HG03520 (cell line): ENCODE results near the gene RPS10.
"Not testable (repeated sequence)": the region's sequence is repeated elsewhere in the genome, so short reads cannot be mapped to it uniquely, and the experiment has no call there.

Experiments used
- ATAC-seq: cut with Tn5 transposase; IDR thresholded peaks from one replicate; pipeline ENCODE4 v1.9.1; 2021; ENCODE audit warnings: mild to moderate bottlenecking, moderate library complexity; ENCODE audit not compliant: unreplicated experiment

RPS10 gene

DNA sequence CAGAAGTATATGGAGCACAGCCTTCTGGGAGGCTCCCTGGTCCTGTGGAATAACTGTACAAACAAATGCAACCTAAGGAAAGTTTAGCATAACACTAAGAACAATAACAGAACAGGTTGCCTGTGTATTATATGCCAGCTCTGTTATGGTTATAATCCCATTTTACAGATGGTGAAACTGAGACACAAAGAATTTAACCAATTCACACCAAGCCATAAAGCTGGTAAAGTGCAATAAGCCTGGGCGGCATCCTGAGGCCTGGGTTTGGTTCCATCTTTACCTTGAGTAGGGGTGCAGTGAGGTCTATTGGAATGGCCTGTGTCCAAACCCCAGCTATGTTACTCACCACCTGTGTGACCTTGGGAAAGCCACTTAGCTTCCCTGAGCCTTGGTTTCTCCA is 25.3 kb upstream of the RPS10 start:
- no peak for ATAC-seq

DNA sequence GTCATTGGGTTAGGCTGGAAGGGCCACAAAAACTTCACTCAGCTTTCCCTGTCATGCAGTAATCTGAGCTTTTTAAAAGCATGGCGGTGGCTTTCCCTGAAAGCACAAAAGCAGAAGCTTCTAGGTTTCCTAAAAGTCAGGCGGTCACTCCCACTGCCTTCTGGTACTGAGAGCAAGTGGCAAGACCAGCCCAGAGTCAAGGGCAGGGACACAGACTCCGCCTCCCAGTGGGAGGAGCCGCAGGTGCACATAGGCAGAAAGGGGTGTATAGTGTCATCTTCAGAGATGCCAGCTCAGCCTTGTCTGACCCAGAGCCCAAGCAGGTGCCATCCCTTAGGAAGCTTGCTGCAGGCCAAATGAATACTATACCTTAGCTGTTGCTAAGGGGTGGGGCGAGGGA is 22.0 kb upstream of the RPS10 start:
- no peak for ATAC-seq

DNA sequence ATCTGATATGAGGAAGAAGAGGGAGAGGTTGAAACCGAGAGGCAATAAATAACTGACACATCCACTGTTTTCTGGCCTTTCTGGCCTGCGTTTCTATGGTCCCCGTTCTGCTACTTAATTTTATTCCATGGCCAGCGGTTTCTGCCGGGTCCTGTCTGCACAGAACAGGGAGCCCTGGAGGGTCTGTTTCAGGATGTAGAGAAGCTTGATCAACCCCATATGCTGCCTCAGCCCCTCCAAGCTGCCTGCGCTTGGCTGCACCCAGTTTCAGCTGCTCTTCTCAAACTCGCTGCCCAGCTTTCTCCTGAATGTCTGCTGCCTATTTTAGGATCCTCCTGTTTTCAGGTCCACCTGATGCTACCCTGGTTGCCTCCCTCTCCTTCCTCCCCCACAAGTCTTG is 21.5 kb upstream of the RPS10 start:
- ATAC-seq = no peak

- no peak for ATAC-seq
Observed at GRCh38 chr6:34445313-34445860, 19.5 kb upstream of the RPS10 start.

GRCh38 chr6:34441526-34441925 is 15.7 kb upstream of the RPS10 start:
- no peak for ATAC-seq

DNA sequence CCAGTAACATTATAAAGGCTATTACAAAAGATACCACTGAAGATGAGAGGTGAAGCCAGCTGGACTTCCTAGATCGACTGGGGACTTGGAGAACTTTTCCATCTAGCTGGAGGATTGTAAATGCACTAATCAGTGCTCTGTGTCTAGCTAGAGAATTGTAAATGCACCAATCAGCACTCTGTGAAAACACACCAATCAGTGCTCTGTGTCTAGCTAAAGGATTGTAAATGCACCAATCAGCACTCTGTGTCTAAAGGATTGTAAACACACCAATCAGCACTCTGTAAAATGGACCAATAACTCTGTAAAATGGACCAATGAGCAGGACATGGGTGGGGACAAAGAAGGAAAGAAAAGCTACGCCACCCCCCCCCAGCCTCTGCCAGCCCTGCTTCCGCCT is 13.6 kb upstream of the RPS10 start:
- no peak for ATAC-seq

GRCh38 chr6:34438705-34439104 is 12.8 kb upstream of the RPS10 start:
- ATAC-seq = no peak

GRCh38 chr6:34437644-34437970 is 11.7 kb upstream of the RPS10 start:
- ATAC-seq = no peak

DNA sequence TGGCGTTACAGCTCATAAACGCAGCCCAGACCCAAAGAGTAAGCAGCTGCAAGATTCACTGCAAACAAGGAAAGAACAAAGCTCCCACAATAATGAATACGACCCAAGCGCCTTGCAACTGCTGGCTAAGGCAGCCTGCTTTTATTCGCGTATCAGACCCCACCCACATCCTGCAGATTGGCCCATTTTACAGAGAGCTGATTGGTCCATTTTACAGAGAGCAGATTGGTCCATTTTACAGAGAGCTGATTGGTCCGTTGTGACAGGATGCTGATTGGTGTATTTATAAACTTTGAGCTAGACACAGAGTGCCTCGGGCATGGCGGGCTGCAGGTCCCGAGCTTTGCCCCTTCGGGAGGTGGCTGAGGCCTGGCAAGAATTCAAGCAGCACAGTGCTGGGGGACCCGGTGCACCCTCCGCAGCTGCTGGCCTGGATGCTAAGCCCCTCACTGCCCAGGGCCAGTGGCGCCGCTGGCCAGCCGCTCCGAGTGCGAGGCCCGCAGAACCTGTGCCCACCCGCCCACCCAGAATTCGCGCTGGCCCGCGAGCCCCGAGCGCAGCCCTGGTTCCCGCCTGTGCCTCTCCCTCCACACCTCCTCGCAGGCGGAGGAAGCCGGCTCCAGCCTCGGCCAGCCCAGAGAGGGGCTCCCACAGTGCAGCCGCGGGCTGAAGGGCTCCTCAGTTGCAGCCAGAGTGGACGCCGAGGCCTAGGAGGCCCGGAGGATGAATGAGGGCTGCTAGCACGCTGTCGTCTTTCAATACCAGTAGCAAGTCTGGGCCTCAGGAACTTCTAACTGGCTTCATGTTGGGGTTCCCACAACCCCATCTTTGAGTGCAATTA is 11.2 kb upstream of the RPS10 start:
- ATAC-seq = no peak

- no peak for ATAC-seq
Observed at GRCh38 chr6:34435916-34436315, 10.0 kb upstream of the RPS10 start.

- no peak for ATAC-seq
Observed at GRCh38 chr6:34425132-34425497, 754 bp downstream of the RPS10 start.

DNA sequence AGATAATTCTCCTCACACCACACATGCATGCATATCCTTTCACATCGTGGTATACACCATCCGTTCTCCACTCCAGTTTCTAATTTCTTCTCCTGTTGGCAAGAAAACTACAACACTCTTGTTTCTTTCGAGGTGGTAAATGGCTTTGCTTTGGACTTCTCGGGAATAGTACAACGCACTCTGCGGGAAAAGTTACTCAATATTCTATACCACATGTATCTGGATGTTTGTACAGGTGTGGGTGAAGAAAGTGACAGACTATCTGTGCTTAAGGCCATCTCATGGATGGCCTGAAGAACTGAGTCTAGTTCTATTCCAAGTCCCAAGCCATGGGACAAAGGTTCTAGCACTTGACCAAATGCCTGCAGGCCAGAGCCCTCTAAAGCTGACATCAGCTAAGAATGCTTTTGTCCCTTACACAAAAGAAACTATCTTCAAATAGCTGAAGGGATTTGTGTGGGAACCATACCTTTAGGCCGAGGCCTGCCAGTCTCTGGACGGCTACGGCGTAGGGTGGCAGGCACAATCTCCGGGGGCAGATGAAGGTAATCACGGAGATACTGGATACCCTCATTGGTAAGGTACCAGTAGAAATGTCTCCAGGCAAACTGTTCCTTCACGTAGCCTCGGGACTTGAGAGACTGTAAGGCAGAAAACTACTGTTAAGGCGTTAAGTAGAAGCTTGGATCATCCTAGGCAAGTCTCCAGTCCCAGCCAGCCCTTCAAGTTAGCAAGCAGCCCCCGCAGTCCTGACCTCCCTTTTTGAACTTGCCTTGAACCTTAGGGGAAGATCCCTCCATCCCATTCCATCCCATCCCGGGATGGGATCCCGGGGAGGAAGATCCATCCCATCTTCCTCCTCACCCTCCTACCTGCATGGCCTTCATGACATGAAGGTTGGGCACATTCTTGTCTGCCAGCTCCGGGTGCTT is 1.4 kb downstream of the RPS10 start:
- no peak for ATAC-seq

DNA sequence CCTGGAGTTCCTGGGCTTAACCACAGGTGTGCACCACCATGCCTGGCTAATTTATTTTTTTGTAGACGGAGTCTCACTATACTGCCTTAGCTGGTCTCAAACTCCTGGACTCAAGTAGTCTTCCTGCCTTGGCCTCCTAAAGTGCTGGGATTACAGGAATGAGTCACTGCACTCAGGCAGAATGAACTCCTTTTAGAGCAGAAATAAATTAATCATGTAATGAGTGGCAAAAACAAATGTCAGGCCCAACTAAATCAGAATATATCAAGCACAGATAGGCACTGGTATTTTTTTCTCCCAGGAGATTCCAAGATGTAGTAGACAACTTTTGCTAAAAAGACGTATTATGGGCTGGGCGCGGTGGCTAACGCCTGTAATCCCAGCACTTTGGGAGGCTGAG is 2.6 kb downstream of the RPS10 start:
- no peak for ATAC-seq

DNA sequence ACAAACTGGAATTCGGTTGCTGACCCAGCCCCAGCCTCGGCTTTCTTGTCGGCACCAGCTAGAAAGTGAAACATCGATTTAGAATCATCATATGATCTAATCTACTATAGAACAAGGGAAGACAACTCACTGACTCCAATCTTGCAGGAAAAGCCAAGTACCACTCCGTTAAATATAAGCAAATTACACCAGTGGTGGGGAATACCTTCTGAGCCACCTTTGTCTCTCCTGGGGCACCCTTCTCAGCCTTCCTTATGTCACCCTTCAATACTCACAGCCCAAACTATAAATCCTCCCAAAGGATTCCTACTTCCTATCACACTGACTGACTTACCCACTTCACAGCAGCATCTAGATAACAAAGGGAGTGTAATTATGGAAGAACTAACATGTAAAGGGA is 7.5 kb downstream of the RPS10 start:
- ATAC-seq = no peak

DNA sequence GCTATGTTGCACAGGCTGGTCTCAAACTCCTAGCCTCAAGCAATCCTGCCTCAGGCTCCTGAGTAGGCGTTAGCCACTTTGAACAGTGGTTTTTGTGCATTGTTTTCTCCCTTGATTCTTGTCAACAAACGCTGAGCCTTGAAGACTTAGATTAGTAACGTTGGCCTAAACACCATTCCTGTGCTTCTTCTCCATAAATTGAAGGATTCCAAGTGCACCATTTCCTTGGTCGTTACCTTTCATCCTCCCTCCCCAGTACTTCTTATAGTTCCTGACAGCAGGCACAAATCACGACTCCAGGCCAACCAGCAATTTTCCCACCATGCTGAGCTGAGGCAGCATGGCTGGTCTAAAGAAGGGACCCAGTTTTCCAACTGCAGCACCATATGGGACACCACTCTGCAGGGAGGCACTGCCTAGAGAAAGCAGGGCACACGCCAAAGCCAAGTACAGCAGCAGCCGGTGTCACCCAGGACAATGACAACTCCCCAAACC is 8.9 kb downstream of the RPS10 start:
- no peak for ATAC-seq

DNA sequence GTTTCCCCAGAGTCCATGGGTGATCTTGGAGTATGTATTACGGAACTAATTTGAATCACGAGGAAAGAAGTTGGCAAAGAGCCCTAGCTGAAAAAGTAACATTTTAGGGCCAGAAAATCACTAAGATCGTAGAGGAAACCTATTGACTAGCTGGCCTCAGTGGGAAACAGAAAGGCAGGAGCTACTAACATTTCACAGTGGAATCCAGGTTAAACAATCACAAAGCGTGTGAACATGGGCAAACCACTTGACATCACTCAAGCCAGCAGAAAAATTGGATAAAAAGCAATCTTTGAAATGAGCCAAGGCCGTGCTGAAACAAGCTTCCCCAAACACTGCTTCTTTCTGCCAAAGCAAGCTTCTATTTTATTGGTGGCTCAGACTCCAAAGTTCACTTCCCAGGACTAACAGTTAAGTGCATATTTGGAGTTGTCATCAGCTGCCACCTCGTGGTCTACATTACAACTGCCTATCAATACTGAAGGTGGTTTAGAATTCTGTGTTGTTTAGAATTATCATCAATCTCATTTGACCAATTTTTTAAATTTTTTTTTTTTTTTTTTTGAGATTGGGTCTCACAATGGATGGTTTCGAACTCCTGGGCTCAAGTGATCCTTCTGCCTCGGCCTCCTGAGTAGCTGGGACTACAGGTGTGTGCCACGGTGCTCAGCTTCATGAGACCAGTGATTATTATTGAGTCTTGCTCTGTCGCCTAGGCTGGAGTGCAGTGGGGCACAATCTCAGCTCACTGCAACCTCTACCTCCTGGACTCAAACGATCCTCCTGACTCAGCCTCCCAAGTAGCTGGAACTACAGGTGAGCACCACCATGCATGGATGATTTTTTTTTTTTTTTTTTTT is 10.6 kb downstream of the RPS10 start:
- no peak for ATAC-seq

- ATAC-seq = no peak
Observed at GRCh38 chr6:34412643-34413214, 13.1 kb downstream of the RPS10 start.

GRCh38 chr6:34412016-34412415 is 13.9 kb downstream of the RPS10 start:
- ATAC-seq = no peak

DNA sequence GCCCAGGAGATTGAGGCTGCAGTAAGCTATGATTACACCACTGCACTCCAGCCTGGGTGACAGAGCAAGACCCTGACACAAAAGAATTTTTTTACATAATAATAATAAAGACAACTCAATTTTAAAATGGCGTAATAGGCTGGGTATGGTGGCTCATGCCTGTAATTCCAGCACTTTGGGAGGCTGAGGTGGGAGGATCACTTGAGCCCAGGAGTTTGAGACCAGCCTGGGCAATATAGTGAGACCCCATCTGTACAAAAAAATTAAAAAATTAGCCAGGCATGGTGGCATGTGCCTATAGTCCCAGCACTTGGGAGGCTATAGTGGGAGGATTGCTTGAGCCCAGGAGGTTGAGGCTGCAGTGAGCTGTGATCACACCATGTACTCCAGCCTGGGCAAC is 18.0 kb downstream of the RPS10 start:
- ATAC-seq = not testable (repeated sequence)

- no peak for ATAC-seq
Observed at GRCh38 chr6:34396518-34396917, 29.4 kb downstream of the RPS10 start.

GRCh38 chr6:34393966-34394305 is 31.9 kb downstream of the RPS10 start:
- no peak for ATAC-seq
